Effector CD8-positive, alpha-beta T cell (primary cell): Measurements from ENCODE around the gene SLC8B1.

Source experiments
- DNase-seq: peaks from one replicate; lab custom pipeline; 2025; lab: John Stamatoyannopoulos, UW

Gene SLC8B1

GRCh38 chr12:113295886-113296556 lies 38.9 kb downstream of the SLC8B1 start:
- DNase-seq: no peak

GRCh38 chr12:113293100-113293499 lies 41.8 kb downstream of the SLC8B1 start:
- DNase-seq: no peak

- no peak for DNase-seq
Observed at GRCh38 chr12:113292547-113292946, 42.4 kb downstream of the SLC8B1 start.

GRCh38 chr12:113292091-113292490 lies 42.8 kb downstream of the SLC8B1 start:
- DNase-seq: no peak

- no peak for DNase-seq
Observed at GRCh38 chr12:113291586-113291985, 43.3 kb downstream of the SLC8B1 start.

DNA sequence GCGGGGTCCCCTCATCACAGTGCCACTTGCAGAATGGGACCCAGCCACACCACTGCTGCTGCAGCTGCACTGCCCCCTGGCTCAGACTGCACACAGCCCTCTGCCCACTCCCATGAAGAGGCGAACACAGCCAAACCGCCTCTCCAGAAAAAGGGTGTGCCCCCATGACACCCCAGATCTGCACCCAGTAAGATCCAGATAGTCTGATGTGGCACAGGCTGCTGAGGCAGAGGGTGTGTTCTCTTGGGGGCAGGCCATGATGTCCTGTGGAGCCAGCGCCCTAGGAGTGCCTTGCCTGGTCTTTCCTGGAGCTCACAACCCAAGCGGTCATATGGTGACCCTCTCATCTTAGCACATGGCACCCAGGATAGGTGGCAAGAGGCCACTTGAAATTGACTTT lies 44.4 kb downstream of the SLC8B1 start:
- no peak for DNase-seq

DNA sequence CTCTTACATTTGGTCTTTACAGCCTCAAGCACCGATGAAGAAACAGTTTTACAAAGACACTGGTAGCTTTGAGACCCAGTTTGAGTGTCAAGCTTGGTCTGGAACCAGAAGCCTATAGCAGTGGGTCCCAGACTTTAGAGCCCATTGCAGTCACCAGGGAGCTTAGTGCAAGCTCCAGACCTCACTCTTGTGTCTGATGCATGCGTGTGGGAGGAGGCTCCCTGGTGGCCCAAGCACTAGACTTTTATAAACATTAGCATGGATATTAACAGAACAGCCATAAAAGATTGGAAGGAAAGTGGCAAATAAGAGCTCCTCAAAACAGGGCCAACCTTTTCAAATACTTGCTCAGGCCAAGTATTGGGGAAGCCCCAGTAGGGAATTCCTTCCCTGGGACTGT lies 45.5 kb downstream of the SLC8B1 start:
- no peak for DNase-seq

GRCh38 chr12:113287899-113288282 lies 47.0 kb downstream of the SLC8B1 start:
- no peak for DNase-seq

DNA sequence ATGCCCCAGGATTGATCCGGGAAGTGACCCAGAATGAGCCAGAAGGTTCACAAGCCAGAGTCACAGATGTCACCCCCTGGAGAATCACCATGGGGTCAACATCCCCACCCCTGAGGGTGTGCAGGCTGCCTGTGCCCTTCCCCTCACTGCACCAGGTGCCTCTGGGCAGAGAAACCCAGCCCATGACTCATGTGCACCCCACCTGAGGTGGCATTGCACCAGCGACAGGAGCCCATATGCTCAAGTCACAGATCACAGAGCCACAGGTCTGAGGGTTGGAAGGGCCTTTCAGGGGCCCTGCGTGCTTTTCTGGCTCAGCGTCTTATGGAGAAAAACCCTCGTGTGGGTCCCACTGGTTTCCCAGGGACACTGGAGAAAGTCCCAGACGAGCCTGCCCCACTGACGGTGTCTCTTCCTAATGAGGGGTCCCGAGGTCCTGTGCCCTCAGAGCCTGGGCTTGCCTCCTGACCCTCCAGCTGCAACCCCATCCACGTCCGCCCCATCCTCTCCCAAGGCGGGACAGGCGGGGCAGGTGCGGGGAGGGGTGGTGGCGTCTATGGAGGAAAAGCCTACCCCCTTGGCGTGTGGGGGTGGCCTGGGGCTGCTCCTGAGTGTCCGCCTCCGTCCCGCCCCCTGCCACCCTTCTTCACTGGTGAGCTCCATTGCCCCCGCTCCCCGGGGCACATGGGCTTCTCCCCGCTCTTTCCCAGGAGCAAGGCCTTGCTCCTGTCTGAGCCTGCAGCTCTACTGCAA lies 47.6 kb downstream of the SLC8B1 start:
- no peak for DNase-seq

DNA sequence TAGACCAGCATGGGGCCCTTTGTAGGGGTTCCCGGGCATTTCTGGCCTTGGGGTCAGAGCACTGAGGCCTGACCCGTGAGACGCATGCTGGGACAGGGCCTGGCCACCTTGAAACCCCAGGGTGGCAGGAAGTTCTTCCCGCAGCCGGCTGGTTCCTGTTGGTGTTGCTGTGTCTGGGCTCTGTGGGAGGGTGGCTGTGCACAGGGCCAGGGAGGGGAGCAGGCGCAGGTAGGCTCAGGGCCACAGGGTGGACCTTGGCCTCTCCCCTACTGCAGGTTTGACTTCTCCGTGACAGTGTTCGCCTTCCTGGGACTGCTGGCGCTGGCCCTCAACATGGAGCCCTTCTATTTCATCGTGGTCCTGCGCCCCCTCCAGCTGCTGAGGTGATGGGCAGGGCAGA lies 48.2 kb downstream of the SLC8B1 start:
- DNase-seq: no peak

- no peak for DNase-seq
Observed at GRCh38 chr12:113285679-113286610, 49.0 kb downstream of the SLC8B1 start.

DNA sequence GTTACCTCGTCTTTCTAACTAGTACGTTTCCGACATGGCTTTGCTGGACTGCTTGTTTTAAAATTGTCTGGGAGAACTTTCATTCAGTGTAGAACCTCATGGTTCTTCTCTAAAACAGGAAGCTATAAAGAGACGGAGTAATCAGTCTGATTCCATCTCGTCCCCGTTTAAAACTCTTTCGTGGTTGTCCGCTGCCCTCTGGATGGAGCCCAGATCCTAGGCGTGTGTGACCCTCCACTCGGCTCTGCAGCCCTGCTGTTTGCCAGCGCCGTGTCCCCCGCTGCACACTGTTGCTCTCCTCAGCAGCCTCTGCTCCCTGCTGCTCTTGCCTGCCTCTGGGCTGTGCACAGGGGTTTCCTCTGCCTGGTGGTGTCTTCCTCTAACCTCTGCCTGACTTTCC lies 50.2 kb downstream of the SLC8B1 start:
- DNase-seq: no peak

GRCh38 chr12:113278633-113279032 lies 56.3 kb downstream of the SLC8B1 start:
- DNase-seq: no peak

DNA sequence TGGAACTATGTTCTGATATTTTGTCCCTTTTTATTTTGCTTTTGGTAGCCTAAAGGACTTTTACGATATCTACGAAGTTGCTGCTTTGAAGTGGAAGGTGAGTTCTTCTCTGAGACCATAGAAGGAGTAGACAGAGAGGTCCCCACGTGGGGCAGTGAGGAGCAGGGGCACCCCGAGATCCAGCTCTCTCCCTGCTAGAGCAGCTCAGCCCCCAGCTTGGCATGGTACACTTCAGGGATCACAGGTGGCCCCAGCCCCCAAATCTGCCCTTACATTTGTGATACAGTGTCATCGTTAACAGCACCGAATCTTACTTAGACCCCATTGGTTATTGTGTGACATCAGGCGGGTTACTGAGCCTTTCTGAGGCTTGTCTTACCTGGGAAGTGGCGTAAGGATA lies 56.8 kb downstream of the SLC8B1 start:
- no peak for DNase-seq

- no peak for DNase-seq
Observed at GRCh38 chr12:113277511-113277910, 57.4 kb downstream of the SLC8B1 start.

DNA sequence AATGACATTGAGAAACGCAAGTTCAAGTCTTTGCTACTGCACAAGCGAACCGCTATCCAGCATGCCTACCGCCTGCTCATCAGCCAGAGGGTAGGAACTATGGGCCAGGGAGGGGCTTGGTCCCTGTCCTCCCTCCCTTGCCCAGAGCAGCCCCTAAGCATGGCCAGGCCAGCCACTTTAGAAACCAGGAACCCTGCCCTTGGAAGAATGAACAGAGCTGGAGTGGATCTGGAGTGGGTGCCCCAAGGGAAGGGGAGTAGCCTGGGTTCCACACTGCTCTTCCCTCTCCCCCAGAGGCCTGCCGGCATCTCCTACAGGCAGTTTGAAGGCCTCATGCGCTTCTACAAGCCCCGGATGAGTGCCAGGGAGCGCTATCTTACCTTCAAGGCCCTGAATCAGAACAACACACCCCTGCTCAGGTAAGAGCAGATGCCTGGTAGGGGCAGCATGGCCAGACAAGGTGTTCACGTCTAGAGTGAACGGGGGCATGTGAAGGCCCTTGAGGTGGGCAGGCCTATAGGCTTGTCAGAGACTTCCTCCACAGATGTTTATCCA lies 57.9 kb downstream of the SLC8B1 start:
- DNase-seq: no peak

- DNase-seq: no peak
Observed at GRCh38 chr12:113276306-113276705, 58.6 kb downstream of the SLC8B1 start.

GRCh38 chr12:113274848-113275247 lies 60.1 kb downstream of the SLC8B1 start:
- no peak for DNase-seq

GRCh38 chr12:113273053-113273725 lies 61.7 kb downstream of the SLC8B1 start:
- no peak for DNase-seq

GRCh38 chr12:113271853-113272561 lies 62.9 kb downstream of the SLC8B1 start:
- no peak for DNase-seq

DNA sequence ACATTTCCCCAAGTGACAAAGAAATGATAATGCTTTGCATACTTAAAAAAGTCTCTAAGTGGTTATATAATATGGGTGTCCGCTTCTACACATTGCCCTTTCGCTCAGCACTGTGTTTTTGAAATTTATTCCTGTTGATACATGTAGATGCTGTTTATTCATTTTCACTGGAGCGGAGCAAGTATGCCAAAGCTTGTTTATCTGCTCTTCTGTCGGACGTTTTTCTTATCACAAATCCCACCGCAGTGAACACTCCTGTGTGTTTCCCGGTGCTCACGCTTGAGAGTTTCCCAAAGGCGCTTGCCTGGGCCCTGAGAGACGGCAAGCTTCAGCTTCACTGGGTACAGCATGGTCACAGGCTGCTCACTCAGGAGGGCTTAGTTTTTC lies 63.5 kb downstream of the SLC8B1 start:
- no peak for DNase-seq
